Neural progenitor cell (in vitro differentiated cells): ENCODE measurements around the gene GALM.

Experiments used
- CTCF ChIP-seq: fragments of 200-600 bp; sonication (generic); IDR thresholded peaks from 2 replicates; pipeline ENCODE4 v1.5.1; 2017; ENCODE audit warnings: antibody characterized with exemption, mild to moderate bottlenecking
- EZH2 ChIP-seq: fragments of 200-600 bp; sonication (generic); IDR thresholded peaks from 2 replicates; pipeline ENCODE4 v1.6.1; 2017; ENCODE audit warnings: antibody characterized with exemption, mild to moderate bottlenecking, moderate library complexity
- EZH2phosphoT487 ChIP-seq: fragments of 200-600 bp; sonication (generic); IDR thresholded peaks from 2 replicates; pipeline ENCODE4 v1.6.1; 2017; ENCODE audit warnings: antibody characterized with exemption

DNA sequence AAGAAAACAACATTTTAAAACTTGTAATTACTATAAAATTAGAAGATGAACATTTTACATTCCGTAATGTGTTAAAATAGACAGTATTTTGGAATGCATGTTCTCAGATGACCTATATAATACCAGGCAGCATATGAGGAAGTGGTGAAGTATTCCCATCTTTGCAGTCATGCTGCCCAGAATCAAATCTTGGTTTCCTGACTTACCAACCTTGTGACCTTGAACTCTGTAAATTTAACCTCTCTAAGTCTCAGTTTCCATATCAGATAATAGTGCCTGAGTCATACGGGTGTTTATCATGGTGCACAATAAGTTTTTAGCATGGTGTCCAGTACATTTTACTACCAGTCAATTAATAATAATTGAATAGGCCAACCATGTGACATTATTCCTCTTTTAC is 7.3 kb upstream of the GALM start:
- TF ChIP-seq CTCF: no peak
- TF ChIP-seq EZH2phosphoT487: no peak
- TF ChIP-seq EZH2: no peak
